Neural crest cell (in vitro differentiated cells): ENCODE results near the gene COMTD1. TPM values are rescaled to one million over a fixed set of nuclear protein-coding genes. Genes with fewer than 3 reads are reported as not detected.

ENCODE experiments used
- DNase-seq: peaks from one replicate; pipeline ENCODE4 v3.0.0; 2021; ENCODE audit warnings: low read depth, mixed read lengths, low spot score
- H3K27ac Mint-ChIP-seq: one replicate; pipeline ENCODE4 v1.8.0; 2021; ENCODE audit warnings: mild to moderate bottlenecking, mixed read lengths; ENCODE audit not compliant: unreplicated experiment
- H3K27me3 Mint-ChIP-seq: 2 replicates; pipeline ENCODE4 v1.8.0; 2021; ENCODE audit warnings: low read depth, mild to moderate bottlenecking, mixed read lengths
- H3K36me3 Mint-ChIP-seq: 2 replicates; pipeline ENCODE4 v1.8.0; 2021; ENCODE audit warnings: low read depth, mild to moderate bottlenecking, mixed read lengths
- H3K4me1 Mint-ChIP-seq: 2 replicates; pipeline ENCODE4 v1.8.0; 2021; ENCODE audit warnings: mixed read lengths
- H3K4me3 Mint-ChIP-seq: one replicate; pipeline ENCODE4 v1.8.0; 2021; ENCODE audit warnings: mild to moderate bottlenecking, mixed read lengths
- H3K9me3 Mint-ChIP-seq: 2 replicates; pipeline ENCODE4 v1.8.0; 2021; ENCODE audit warnings: mixed read lengths
- CTCF ChIP-seq: fragments of 200-600 bp; sonication (generic); conservative IDR thresholded peaks from 2 replicates; pipeline ENCODE4 v1.5.0; 2021; ENCODE audit warnings: antibody characterized with exemption, mild to moderate bottlenecking
- total RNA-seq: library from RNA; stranded (reverse); gene quantifications from 2 replicates; pipeline ENCODE4 v1.2.1, GENCODE V29; 2021

Gene COMTD1
- total RNA-seq, 1 donor from 2014 or later = 4.7 TPM

- no peak for TF ChIP-seq CTCF
- Mint-ChIP-seq H3K4me3 (no peak overlapping the region), H3K4me1 (peaks cover 13% of the 10 kb centered on the region), H3K27me3 (no peaks in the 10 kb centered on the region), H3K36me3 (no peaks in the 10 kb centered on the region), H3K9me3 (no peaks in the 10 kb centered on the region), H3K27ac (no peak overlapping the region)
- no peak for DNase-seq
Measured at GRCh38 chr10:75276069-75276872, 40.5 kb upstream of the COMTD1 start.

- H3K27ac Mint-ChIP-seq = no peak overlapping the region
- no peaks in the 10 kb centered on the region for H3K27me3 Mint-ChIP-seq
- TF ChIP-seq CTCF = no peak
- H3K9me3 Mint-ChIP-seq = peaks cover 3% of the 10 kb centered on the region
- peaks cover 13% of the 10 kb centered on the region for H3K4me1 Mint-ChIP-seq
- H3K4me3 Mint-ChIP-seq = no peak overlapping the region
- H3K36me3 Mint-ChIP-seq = no peaks in the 10 kb centered on the region
- DNase-seq = no peak
Measured at GRCh38 chr10:75272896-75273295, 37.1 kb upstream of the COMTD1 start.

- no peak for DNase-seq
- H3K4me3 Mint-ChIP-seq = no peak overlapping the region
Measured at GRCh38 chr10:75272094-75272493, 36.3 kb upstream of the COMTD1 start.

GRCh38 chr10:75269605-75270004, 33.8 kb upstream of the COMTD1 start:
- Mint-ChIP-seq H3K4me3 (no peak overlapping the region), H3K9me3 (peaks cover 3% of the 10 kb centered on the region), H3K27me3 (no peaks in the 10 kb centered on the region), H3K27ac (no peak overlapping the region), H3K36me3 (no peaks in the 10 kb centered on the region), H3K4me1 (peaks cover 13% of the 10 kb centered on the region)
- DNase-seq = no peak
- no peak for TF ChIP-seq CTCF

More at GRCh38 chr10:75272094-75272493, 36.3 kb upstream of the COMTD1 start:
- Mint-ChIP-seq H3K4me1 (peaks cover 13% of the 10 kb centered on the region), H3K27me3 (no peaks in the 10 kb centered on the region), H3K27ac (no peak overlapping the region), H3K9me3 (peaks cover 3% of the 10 kb centered on the region), H3K36me3 (no peaks in the 10 kb centered on the region)
- TF ChIP-seq CTCF = no peak

- peaks cover 3% of the 10 kb centered on the region for H3K9me3 Mint-ChIP-seq
- H3K27ac Mint-ChIP-seq = no peak overlapping the region
- TF ChIP-seq CTCF = no peak
- peaks cover 5% of the 10 kb centered on the region for H3K4me1 Mint-ChIP-seq
- H3K27me3 Mint-ChIP-seq = no peaks in the 10 kb centered on the region
- no peak for DNase-seq
- H3K4me3 Mint-ChIP-seq = no peak overlapping the region
- H3K36me3 Mint-ChIP-seq = no peaks in the 10 kb centered on the region
Measured at GRCh38 chr10:75266945-75267344, 31.2 kb upstream of the COMTD1 start.
